ENCODE data around the gene SOX10.

The SOX10 gene

DNA sequence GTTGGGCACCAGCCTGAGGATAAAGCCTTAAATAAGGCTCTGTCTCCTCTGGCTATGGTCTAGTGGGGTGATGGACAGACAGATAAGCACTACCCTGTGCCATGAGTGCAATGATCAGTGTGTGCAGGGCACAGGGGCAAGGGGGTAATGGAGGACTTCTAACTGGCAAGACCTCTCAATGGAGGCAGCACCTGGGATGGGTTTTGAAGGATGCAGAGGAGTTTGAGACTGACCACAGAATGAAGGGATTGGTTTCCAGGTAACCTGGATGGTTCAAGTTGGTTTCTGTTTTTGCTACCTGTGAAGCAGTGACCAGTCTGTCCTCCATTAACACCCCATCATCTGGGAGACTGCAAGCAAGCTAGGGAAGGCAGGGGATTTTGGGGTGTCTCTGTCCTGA is 45.0 kb upstream of the SOX10 start:
- Histone ChIP-seq H3K9me3 (ENCODE audit: control insufficient read depth, insufficient read depth, low read depth, low read length) (no peaks in the 10 kb centered on the region), H3K27ac (ENCODE audit: extremely low read depth, low read depth, low read length) (no peak overlapping the region), H3K4me1 (ENCODE audit: control insufficient read depth, insufficient read depth, low read length) (no peaks in the 10 kb centered on the region), H3K4me3 (ENCODE audit: low read depth, low read length) (no peak overlapping the region), H3K36me3 (ENCODE audit: control insufficient read depth in 2 of 2, insufficient read depth in 1 of 2, low read length in 2 of 2) (no peaks in the 10 kb centered on the region)
- ChIA-PET CTCF (interaction anchor here (0.8 to 4.0 kb wide), 5 partner anchors 12 to 125 kb away, joined by 3 to 19 read pairs (median 5); no protein-coding TSS in a partner anchor), POLR2A (no interaction called here)
- TF ChIP-seq ZFP3 (tag by site-specific recombination; IDR thresholded peaks at IDR 0.05; ENCODE audit: low read depth) (peak; percentile 92), GFI1B (tag by site-specific recombination; IDR thresholded peaks at IDR 0.05) (no peak)
- TF ChIP-seq, protein P1, sequence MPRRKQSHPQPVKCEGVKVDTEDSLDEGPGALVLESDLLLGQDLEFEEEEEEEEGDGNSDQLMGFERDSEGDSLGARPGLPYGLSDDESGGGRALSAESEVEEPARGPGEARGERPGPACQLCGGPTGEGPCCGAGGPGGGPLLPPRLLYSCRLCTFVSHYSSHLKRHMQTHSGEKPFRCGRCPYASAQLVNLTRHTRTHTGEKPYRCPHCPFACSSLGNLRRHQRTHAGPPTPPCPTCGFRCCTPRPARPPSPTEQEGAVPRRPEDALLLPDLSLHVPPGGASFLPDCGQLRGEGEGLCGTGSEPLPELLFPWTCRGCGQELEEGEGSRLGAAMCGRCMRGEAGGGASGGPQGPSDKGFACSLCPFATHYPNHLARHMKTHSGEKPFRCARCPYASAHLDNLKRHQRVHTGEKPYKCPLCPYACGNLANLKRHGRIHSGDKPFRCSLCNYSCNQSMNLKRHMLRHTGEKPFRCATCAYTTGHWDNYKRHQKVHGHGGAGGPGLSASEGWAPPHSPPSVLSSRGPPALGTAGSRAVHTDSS (tag by site-specific recombination; IDR thresholded peaks at IDR 0.05): no peak
- TF ChIP-seq, protein P2, sequence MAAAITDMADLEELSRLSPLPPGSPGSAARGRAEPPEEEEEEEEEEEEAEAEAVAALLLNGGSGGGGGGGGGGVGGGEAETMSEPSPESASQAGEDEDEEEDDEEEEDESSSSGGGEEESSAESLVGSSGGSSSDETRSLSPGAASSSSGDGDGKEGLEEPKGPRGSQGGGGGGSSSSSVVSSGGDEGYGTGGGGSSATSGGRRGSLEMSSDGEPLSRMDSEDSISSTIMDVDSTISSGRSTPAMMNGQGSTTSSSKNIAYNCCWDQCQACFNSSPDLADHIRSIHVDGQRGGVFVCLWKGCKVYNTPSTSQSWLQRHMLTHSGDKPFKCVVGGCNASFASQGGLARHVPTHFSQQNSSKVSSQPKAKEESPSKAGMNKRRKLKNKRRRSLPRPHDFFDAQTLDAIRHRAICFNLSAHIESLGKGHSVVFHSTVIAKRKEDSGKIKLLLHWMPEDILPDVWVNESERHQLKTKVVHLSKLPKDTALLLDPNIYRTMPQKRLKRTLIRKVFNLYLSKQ (tag by site-specific recombination; IDR thresholded peaks at IDR 0.05; ENCODE audit: borderline replicate concordance): no peak

DNA sequence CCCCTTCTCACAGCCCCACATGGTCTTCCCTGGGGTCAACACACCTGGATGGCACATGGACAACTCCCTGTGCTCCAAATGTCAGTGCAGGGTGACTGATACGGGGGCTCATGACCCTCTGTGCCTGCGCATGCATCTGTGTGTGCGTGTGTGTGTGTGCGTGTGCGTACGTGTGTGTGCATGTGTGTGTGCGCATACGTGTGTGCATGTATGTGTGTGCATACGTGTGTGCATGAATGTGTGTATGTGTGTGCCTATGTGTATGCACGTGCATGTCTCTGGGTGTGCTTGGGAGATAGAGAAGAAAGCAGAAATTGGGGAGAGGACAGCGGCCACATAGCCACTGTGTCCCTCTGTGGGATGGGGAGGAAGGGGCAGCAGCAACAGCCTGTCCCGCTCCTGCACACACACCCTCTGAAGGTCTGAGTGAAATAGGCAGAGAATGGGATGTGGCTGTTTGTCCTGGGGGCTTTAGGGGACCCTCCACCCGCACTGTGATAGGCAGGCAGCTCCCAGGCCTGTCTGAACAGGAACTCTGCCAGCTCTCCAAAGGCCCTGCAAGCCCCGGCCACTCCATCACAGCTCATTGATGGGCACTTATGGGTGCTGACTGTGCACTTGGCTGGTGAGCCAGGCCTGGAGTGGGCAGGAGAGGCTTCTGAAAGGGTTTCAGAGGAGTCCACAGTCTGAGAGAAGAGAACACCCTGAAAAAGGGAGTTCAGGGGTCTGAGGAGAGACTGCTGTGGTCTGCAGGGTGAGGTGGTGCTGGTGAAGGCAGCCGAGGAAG is 44.2 kb upstream of the SOX10 start:
- CTCF ChIA-PET: interaction anchor here (0.6 to 1.2 kb wide), 4 partner anchors 9 to 386 kb away, joined by 3 to 8 read pairs (median 5); no protein-coding TSS in a partner anchor
- TF ChIP-seq ZNF114 (tag by site-specific recombination; IDR thresholded peaks at IDR 0.05) (no peak), ZBTB1 (tag by site-specific recombination; IDR thresholded peaks at IDR 0.05) (no peak), ZNF2 (tag by site-specific recombination; IDR thresholded peaks at IDR 0.05) (no peak), ZIC2 (tag by site-specific recombination; IDR thresholded peaks at IDR 0.05) (no peak), OVOL3 (tag by site-specific recombination; IDR thresholded peaks at IDR 0.05) (no peak)
- TF ChIP-seq, protein P3, sequence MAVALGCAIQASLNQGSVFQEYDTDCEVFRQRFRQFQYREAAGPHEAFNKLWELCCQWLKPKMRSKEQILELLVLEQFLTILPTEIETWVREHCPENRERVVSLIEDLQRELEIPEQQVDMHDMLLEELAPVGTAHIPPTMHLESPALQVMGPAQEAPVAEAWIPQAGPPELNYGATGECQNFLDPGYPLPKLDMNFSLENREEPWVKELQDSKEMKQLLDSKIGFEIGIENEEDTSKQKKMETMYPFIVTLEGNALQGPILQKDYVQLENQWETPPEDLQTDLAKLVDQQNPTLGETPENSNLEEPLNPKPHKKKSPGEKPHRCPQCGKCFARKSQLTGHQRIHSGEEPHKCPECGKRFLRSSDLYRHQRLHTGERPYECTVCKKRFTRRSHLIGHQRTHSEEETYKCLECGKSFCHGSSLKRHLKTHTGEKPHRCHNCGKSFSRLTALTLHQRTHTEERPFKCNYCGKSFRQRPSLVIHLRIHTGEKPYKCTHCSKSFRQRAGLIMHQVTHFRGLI (tag by site-specific recombination; IDR thresholded peaks at IDR 0.05): no peak
- TF ChIP-seq, protein P4, sequence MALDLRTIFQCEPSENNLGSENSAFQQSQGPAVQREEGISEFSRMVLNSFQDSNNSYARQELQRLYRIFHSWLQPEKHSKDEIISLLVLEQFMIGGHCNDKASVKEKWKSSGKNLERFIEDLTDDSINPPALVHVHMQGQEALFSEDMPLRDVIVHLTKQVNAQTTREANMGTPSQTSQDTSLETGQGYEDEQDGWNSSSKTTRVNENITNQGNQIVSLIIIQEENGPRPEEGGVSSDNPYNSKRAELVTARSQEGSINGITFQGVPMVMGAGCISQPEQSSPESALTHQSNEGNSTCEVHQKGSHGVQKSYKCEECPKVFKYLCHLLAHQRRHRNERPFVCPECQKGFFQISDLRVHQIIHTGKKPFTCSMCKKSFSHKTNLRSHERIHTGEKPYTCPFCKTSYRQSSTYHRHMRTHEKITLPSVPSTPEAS (tag by site-specific recombination; IDR thresholded peaks at IDR 0.05): peak; percentile 94
- TF ChIP-seq, protein P5, sequence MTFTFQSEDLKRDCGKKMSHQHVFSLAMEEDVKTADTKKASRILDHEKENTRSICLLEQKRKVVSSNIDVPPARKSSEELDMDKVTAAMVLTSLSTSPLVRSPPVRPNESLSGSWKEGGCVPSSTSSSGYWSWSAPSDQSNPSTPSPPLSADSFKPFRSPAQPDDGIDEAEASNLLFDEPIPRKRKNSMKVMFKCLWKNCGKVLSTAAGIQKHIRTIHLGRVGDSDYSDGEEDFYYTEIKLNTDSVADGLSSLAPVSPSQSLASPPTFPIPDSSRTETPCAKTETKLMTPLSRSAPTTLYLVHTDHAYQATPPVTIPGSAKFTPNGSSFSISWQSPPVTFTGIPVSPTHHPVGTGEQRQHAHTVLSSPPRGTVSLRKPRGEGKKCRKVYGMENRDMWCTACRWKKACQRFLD (tag by site-specific recombination; IDR thresholded peaks at IDR 0.05): no peak
- H3K4me3 ChIP-seq (ENCODE audit: low read depth, low read length): no peak overlapping the region
- no peaks in the 10 kb centered on the region for H3K4me1 ChIP-seq (ENCODE audit: control insufficient read depth, insufficient read depth, low read length)
- POLR2A ChIA-PET: interaction anchor here (0.6 kb wide), 1 partner anchor 420 kb away, joined by 5 read pairs; no protein-coding TSS in a partner anchor
- no peak overlapping the region for H3K27ac ChIP-seq (ENCODE audit: extremely low read depth, low read depth, low read length)
- H3K9me3 ChIP-seq (ENCODE audit: control insufficient read depth, insufficient read depth, low read depth, low read length): no peaks in the 10 kb centered on the region
- no peaks in the 10 kb centered on the region for H3K36me3 ChIP-seq (ENCODE audit: control insufficient read depth in 2 of 2, insufficient read depth in 1 of 2, low read length in 2 of 2)

DNA sequence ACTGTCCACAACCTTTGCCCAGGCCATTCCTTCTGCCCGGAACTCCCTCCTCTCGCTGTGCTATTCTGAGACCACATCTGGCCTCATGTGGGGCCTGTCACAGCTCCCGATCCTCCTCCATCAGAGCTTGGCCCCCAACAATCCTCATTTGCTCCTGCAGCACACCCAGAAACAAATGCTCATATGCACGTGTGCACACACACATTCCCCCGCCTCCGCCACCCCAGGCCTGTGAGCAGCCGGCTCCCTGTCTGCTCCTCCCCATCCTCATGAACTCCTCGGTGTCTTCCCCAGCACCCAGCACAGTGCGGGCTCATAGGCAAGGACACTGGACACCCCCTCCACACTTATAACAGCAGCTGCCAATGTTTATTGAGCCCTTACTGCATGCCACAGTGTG is 43.1 kb upstream of the SOX10 start:
- H3K36me3 ChIP-seq (ENCODE audit: control insufficient read depth in 2 of 2, insufficient read depth in 1 of 2, low read length in 2 of 2): no peaks in the 10 kb centered on the region
- H3K9me3 ChIP-seq (ENCODE audit: control insufficient read depth, insufficient read depth, low read depth, low read length): no peaks in the 10 kb centered on the region
- H3K27ac ChIP-seq (ENCODE audit: extremely low read depth, low read depth, low read length): no peak overlapping the region
- POLR2A ChIA-PET: no interaction called here
- CTCF ChIA-PET: interaction anchor here (0.6 to 0.8 kb wide), 2 partner anchors 25 to 385 kb away, joined by 3 read pairs; no protein-coding TSS in a partner anchor
- no peaks in the 10 kb centered on the region for H3K4me1 ChIP-seq (ENCODE audit: control insufficient read depth, insufficient read depth, low read length)
- no peak overlapping the region for H3K4me3 ChIP-seq (ENCODE audit: low read depth, low read length)
- TF ChIP-seq ZNF837 (tag by site-specific recombination; IDR thresholded peaks at IDR 0.05): no peak
- TF ChIP-seq ZNF423 (tag by site-specific recombination; IDR thresholded peaks at IDR 0.05): no peak
- TF ChIP-seq, protein P6, sequence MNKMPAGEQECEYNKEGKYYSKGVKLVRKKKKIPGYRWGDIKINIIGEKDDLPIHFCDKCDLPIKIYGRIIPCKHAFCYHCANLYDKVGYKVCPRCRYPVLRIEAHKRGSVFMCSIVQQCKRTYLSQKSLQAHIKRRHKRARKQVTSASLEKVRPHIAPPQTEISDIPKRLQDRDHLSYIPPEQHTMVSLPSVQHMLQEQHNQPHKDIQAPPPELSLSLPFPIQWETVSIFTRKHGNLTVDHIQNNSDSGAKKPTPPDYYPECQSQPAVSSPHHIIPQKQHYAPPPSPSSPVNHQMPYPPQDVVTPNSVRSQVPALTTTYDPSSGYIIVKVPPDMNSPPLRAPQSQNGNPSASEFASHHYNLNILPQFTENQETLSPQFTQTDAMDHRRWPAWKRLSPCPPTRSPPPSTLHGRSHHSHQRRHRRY (tag by site-specific recombination; IDR thresholded peaks at IDR 0.05): no peak
- TF ChIP-seq, protein P7, sequence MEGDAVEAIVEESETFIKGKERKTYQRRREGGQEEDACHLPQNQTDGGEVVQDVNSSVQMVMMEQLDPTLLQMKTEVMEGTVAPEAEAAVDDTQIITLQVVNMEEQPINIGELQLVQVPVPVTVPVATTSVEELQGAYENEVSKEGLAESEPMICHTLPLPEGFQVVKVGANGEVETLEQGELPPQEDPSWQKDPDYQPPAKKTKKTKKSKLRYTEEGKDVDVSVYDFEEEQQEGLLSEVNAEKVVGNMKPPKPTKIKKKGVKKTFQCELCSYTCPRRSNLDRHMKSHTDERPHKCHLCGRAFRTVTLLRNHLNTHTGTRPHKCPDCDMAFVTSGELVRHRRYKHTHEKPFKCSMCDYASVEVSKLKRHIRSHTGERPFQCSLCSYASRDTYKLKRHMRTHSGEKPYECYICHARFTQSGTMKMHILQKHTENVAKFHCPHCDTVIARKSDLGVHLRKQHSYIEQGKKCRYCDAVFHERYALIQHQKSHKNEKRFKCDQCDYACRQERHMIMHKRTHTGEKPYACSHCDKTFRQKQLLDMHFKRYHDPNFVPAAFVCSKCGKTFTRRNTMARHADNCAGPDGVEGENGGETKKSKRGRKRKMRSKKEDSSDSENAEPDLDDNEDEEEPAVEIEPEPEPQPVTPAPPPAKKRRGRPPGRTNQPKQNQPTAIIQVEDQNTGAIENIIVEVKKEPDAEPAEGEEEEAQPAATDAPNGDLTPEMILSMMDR (tag by site-specific recombination; IDR thresholded peaks at IDR 0.05): 0 out of 2 replicates have a peak, but pooled peaks have one; percentile 10
- TF ChIP-seq ZNF664 (tag by site-specific recombination; IDR thresholded peaks at IDR 0.05): peak; percentile 43; the same call in 1 of the 2 replicates
- TF ChIP-seq ZNF138 (tag by site-specific recombination; IDR thresholded peaks at IDR 0.05; ENCODE audit: borderline replicate concordance): no peak
